Activated CD4-positive, alpha-beta T cell treated with anti-CD3 and anti-CD28 coated beads for 36 hours (primary cell): ENCODE results near the gene SAFB. TPM values are rescaled to one million over a fixed set of nuclear protein-coding genes. Genes with fewer than 3 reads are reported as not detected.

ENCODE experiments used
- ATAC-seq: fragments of 200-7000 bp; cut with Tn5 transposase; one replicate; pipeline ENCODE4 v1.10.0; 2021; ENCODE audit warnings: mild to moderate bottlenecking, moderate library complexity
- CTCF ChIA-PET: fragments of 350-600 bp; sonication (Branson Sonifier 250); formaldehyde crosslinking; loops from one replicate; lab custom pipeline; 2021; ENCODE audit warnings: antibody characterized with exemption; lab: Charles Lee
- POLR2A ChIA-PET: fragments of 350-600 bp; sonication (Branson Sonifier 250); formaldehyde crosslinking; loops from one replicate; lab custom pipeline; 2021; ENCODE audit warnings: antibody characterized with exemption, inconsistent platforms; lab: Charles Lee
- DNase-seq: peaks from one replicate; pipeline ENCODE4 v3.0.0-alpha.2; 2020
- H3K27ac Mint-ChIP-seq: one replicate; pipeline ENCODE4 v1.8.0; 2021; ENCODE audit warnings: mixed read lengths
- H3K27me3 Mint-ChIP-seq: one replicate; pipeline ENCODE4 v1.8.0; 2021; ENCODE audit warnings: mixed read lengths
- H3K36me3 Mint-ChIP-seq: one replicate; pipeline ENCODE4 v1.8.0; 2021; ENCODE audit warnings: low read depth, mixed read lengths
- H3K4me1 Mint-ChIP-seq: one replicate; pipeline ENCODE4 v1.8.0; 2021; ENCODE audit warnings: mixed read lengths
- H3K4me3 Mint-ChIP-seq: one replicate; pipeline ENCODE4 v1.8.0; 2021; ENCODE audit warnings: mild to moderate bottlenecking, moderate library complexity, mixed read lengths
- H3K9me3 Mint-ChIP-seq: one replicate; pipeline ENCODE4 v1.8.0; 2021; ENCODE audit warnings: low read depth, mixed read lengths
- intact Hi-C, 2 experiments: fragments of 100-400 bp; cut with DNase I in 1 of 2; cut with micrococcal nuclease in 1 of 2; formaldehyde crosslinking; loops; one replicate each; pipeline versions ENCODE4 v1.14.2 to v1.15.1; 2022 to 2024; cut with DNase I, micrococcal nuclease
- total RNA-seq, 2 experiments: library from RNA; stranded (reverse); gene quantifications; one replicate each; pipeline ENCODE4 v1.2.3, GENCODE V29; 2021

The SAFB gene
- total RNA-seq, 2 experiments from 2014 or later = 100 to 118 TPM

- Mint-ChIP-seq H3K4me3 (no peak overlapping the region), H3K4me1 (peaks cover 20% of the 10 kb centered on the region), H3K27ac (no peak overlapping the region), H3K36me3 (peaks cover 59% of the 10 kb centered on the region), H3K9me3 (no peaks in the 10 kb centered on the region), H3K27me3 (no peaks in the 10 kb centered on the region)
- ATAC-seq (no peak), DNase-seq (no peak)
- ChIA-PET CTCF (interaction anchor here (0.6 to 1.9 kb wide), 4 partner anchors 14 to 58 kb away, joined by 3 to 7 read pairs (median 4); partner anchors contain the start of gene RPL36), POLR2A (interaction anchor here (0.7 to 2.2 kb wide), 2 partner anchors 24 to 646 kb away, joined by 5 to 8 read pairs; partner anchors contain the start of gene CLPP)
- intact Hi-C loops = no loop called here
Measured at GRCh38 chr19:5714816-5715215, 91.9 kb downstream of the SAFB start.

- H3K9me3 Mint-ChIP-seq = no peaks in the 10 kb centered on the region
- intact Hi-C loops = no loop called here
Measured at GRCh38 chr19:5717215-5717935, 94.5 kb downstream of the SAFB start.

More at GRCh38 chr19:5717215-5717935, 94.5 kb downstream of the SAFB start:
- Mint-ChIP-seq H3K27me3 (no peaks in the 10 kb centered on the region), H3K27ac (peak overlapping the region; percentile 99), H3K4me1 (peaks cover 27% of the 10 kb centered on the region), H3K36me3 (peaks cover 48% of the 10 kb centered on the region), H3K4me3 (peak overlapping the region; percentile 98)
- ChIA-PET POLR2A (interaction anchor here (0.7 to 1.7 kb wide), 3 partner anchors 8 to 178 kb away, joined by 3 to 7 read pairs (median 4); no protein-coding TSS in a partner anchor), CTCF (interaction anchor here (2.0 to 2.6 kb wide), 2 partner anchors 28 to 30 kb away, joined by 5 to 14 read pairs; partner anchors contain the start of gene RPL36)
- DNase-seq (no peak), ATAC-seq (no peak)

Other genes starting within 250 kb of the SAFB start
- not detected for gene ZNRF4, start 167.7 kb upstream of the SAFB start, total RNA-seq
- gene TINCR, start 55.1 kb upstream of the SAFB start, total RNA-seq = under 1 TPM; 0.23 to 0.27 TPM
- 10 to 100 TPM; 65.0 to 78.6 TPM for gene SAFB2, start 307 bp upstream of the SAFB start, total RNA-seq
- 10 to 100 TPM; 50.9 to 52.1 TPM for gene MICOS13, start 57.4 kb downstream of the SAFB start, total RNA-seq
- 1 to 10 TPM; 2.0 to 3.2 TPM for gene HSD11B1L, start 57.9 kb downstream of the SAFB start, total RNA-seq
- gene RPL36, start 67.2 kb downstream of the SAFB start, total RNA-seq = 1,000 to 10,000 TPM; 1,452 to 1,530 TPM
- 100 to 1,000 TPM; 287 to 315 TPM for gene LONP1, start 97.1 kb downstream of the SAFB start, total RNA-seq
- gene CATSPERD, start 97.6 kb downstream of the SAFB start, total RNA-seq = not detected
- gene PRR22, start 161.7 kb downstream of the SAFB start, total RNA-seq = 1 to 10 TPM; 5.3 to 5.4 TPM
- gene DUS3L, start 168.1 kb downstream of the SAFB start, total RNA-seq = 10 to 100 TPM; 59.4 to 63.9 TPM
- under 1 TPM; 0.21 to 0.32 TPM for gene NRTN, start 182.0 kb downstream of the SAFB start, total RNA-seq
- gene FUT6, start 216.6 kb downstream of the SAFB start, total RNA-seq = not detected
- gene FUT3, start 228.4 kb downstream of the SAFB start, total RNA-seq = not detected
- gene FUT5, start 247.5 kb downstream of the SAFB start, total RNA-seq = under 1 TPM in 1 of 2 experiments, not detected in 1; 0.09 TPM